GM18499 (cell line): ENCODE results near the gene RBM47.
"Not testable (repeated sequence)": the region's sequence is repeated elsewhere in the genome, so short reads cannot be mapped to it uniquely, and the experiment has no call there.

Source experiments
- ATAC-seq: cut with Tn5 transposase; IDR thresholded peaks from one replicate; pipeline ENCODE4 v1.9.1; 2021; ENCODE audit warnings: moderate number of reproducible peaks; ENCODE audit not compliant: insufficient read depth, unreplicated experiment

The RBM47 gene

GRCh38 chr4:40395908-40396793 is 233.5 kb downstream of the RBM47 start:
- ATAC-seq = no peak

GRCh38 chr4:40395166-40395900 is 234.3 kb downstream of the RBM47 start:
- ATAC-seq = no peak

- no peak for ATAC-seq
Observed at GRCh38 chr4:40394236-40394635, 235.4 kb downstream of the RBM47 start.

- not testable (repeated sequence) for ATAC-seq
Observed at GRCh38 chr4:40392241-40392640, 237.4 kb downstream of the RBM47 start.

- no peak for ATAC-seq
Observed at GRCh38 chr4:40389986-40390385, 239.7 kb downstream of the RBM47 start.

- no peak for ATAC-seq
Observed at GRCh38 chr4:40388239-40388638, 241.4 kb downstream of the RBM47 start.

- no peak for ATAC-seq
Observed at GRCh38 chr4:40380647-40381046, 249.0 kb downstream of the RBM47 start.

GRCh38 chr4:40379248-40379647 is 250.4 kb downstream of the RBM47 start:
- no peak for ATAC-seq

- no peak for ATAC-seq
Observed at GRCh38 chr4:40378619-40379018, 251.0 kb downstream of the RBM47 start.

- no peak for ATAC-seq
Observed at GRCh38 chr4:40377512-40378365, 251.9 kb downstream of the RBM47 start.

GRCh38 chr4:40375620-40376019 is 254.0 kb downstream of the RBM47 start:
- ATAC-seq = no peak

- no peak for ATAC-seq
Observed at GRCh38 chr4:40375095-40375494, 254.6 kb downstream of the RBM47 start.

GRCh38 chr4:40373636-40374035 is 256.0 kb downstream of the RBM47 start:
- ATAC-seq = no peak
